ENCODE data around the gene TECRL.

TECRL gene

GRCh38 chr4:64326507-64326906 is 82.7 kb downstream of the TECRL start:
- no peak for DNase-seq

- DNase-seq, result no peak
Observed at GRCh38 chr4:64306255-64306565, 103.0 kb downstream of the TECRL start.

- no peak for DNase-seq
Observed at GRCh38 chr4:64305565-64306254, 103.5 kb downstream of the TECRL start.

GRCh38 chr4:64272432-64272831 is 136.8 kb downstream of the TECRL start:
- no peak for DNase-seq

GRCh38 chr4:64271601-64272081 is 137.6 kb downstream of the TECRL start:
- DNase-seq, result no peak

- no peak for DNase-seq
Observed at GRCh38 chr4:64266669-64267068, 142.6 kb downstream of the TECRL start.

GRCh38 chr4:64266263-64266662 is 143.0 kb downstream of the TECRL start:
- no peak for DNase-seq

- DNase-seq, result no peak
Observed at GRCh38 chr4:64251781-64252180, 157.5 kb downstream of the TECRL start.

GRCh38 chr4:64250488-64250887 is 158.8 kb downstream of the TECRL start:
- DNase-seq, result no peak

- DNase-seq, result no peak
Observed at GRCh38 chr4:64250061-64250460, 159.2 kb downstream of the TECRL start.

- DNase-seq, result no peak
Observed at GRCh38 chr4:64248186-64248585, 161.1 kb downstream of the TECRL start.

GRCh38 chr4:64230709-64231310 is 178.4 kb downstream of the TECRL start:
- DNase-seq, result peak; percentile 1
